ENCODE results near the gene ADAT3.

ADAT3 gene

GRCh38 chr19:1866693-1867348, 38.4 kb upstream of the ADAT3 start:
- in situ Hi-C loops (cut with MboI; ENCODE audit: low sequenced_read_pairs, unreplicated experiment) = no loop called here
- DNase-seq (ENCODE audit: low spot score) = no peak
- no peak for TF ChIP-seq CTCF (IDR thresholded peaks at IDR 0.05; ENCODE audit: borderline replicate concordance, control extremely low read depth, extremely low read depth, insufficient read depth, missing control alignments)

GRCh38 chr19:1867349-1867724, 37.9 kb upstream of the ADAT3 start:
- no peak for DNase-seq (ENCODE audit: low spot score)
- in situ Hi-C loops (cut with MboI; ENCODE audit: low sequenced_read_pairs, unreplicated experiment) = no loop called here
- no peak for TF ChIP-seq CTCF (IDR thresholded peaks at IDR 0.05; ENCODE audit: borderline replicate concordance, control extremely low read depth, extremely low read depth, insufficient read depth, missing control alignments)

- in situ Hi-C loops (cut with MboI; ENCODE audit: low sequenced_read_pairs, unreplicated experiment) = no loop called here
These were observed 36.2 kb upstream of the ADAT3 start for GRCh38 chr19:1868971-1869370.

GRCh38 chr19:1871140-1871597, 34.0 kb upstream of the ADAT3 start:
- DNase-seq (ENCODE audit: low spot score) = no peak
- in situ Hi-C loops (cut with MboI; ENCODE audit: low sequenced_read_pairs, unreplicated experiment) = no loop called here
- no peak for TF ChIP-seq CTCF (IDR thresholded peaks at IDR 0.05; ENCODE audit: borderline replicate concordance, control extremely low read depth, extremely low read depth, insufficient read depth, missing control alignments)

More at GRCh38 chr19:1868971-1869370, 36.2 kb upstream of the ADAT3 start:
- no peak for DNase-seq (ENCODE audit: low spot score)
- no peak for TF ChIP-seq CTCF (IDR thresholded peaks at IDR 0.05; ENCODE audit: borderline replicate concordance, control extremely low read depth, extremely low read depth, insufficient read depth, missing control alignments)

GRCh38 chr19:1871630-1872029, 33.6 kb upstream of the ADAT3 start:
- in situ Hi-C loops (cut with MboI; ENCODE audit: low sequenced_read_pairs, unreplicated experiment) = no loop called here
- TF ChIP-seq CTCF (IDR thresholded peaks at IDR 0.05; ENCODE audit: borderline replicate concordance, control extremely low read depth, extremely low read depth, insufficient read depth, missing control alignments) = no peak
- no peak for DNase-seq (ENCODE audit: low spot score)

- in situ Hi-C loops (cut with MboI; ENCODE audit: low sequenced_read_pairs, unreplicated experiment) = no loop called here
- DNase-seq (ENCODE audit: low spot score) = no peak
These were observed 32.2 kb upstream of the ADAT3 start for GRCh38 chr19:1872807-1873523.

More at GRCh38 chr19:1872807-1873523, 32.2 kb upstream of the ADAT3 start:
- no peak for TF ChIP-seq CTCF (IDR thresholded peaks at IDR 0.05; ENCODE audit: borderline replicate concordance, control extremely low read depth, extremely low read depth, insufficient read depth, missing control alignments)
